OCI-LY1 (cell line): Measurements from ENCODE around the gene SDHA.
"Not testable (repeated sequence)": the region's sequence is repeated elsewhere in the genome, so short reads cannot be mapped to it uniquely, and the experiment has no call there.

Experiments used
- H2AFZ ChIP-seq: fragments of 200-600 bp; sonication (generic), shearing (Covaris generic); 2 replicates; pipeline ENCODE4 v1.6.0; 2014; ENCODE audit warnings: antibody characterized with exemption, mild to moderate bottlenecking, low read length
- H3F3A ChIP-seq: fragments of 200-600 bp; sonication (generic), shearing (Covaris generic); 2 replicates; pipeline ENCODE4 v1.6.0; 2014; ENCODE audit warnings: mild to moderate bottlenecking, antibody characterized with exemption, low read length, moderate library complexity; ENCODE audit not compliant: insufficient read depth
- H3K27ac ChIP-seq: fragments of 200-600 bp; sonication (generic); 2 replicates; pipeline ENCODE4 v1.5.1; 2014; ENCODE audit warnings: low read length, mixed run types, mild to moderate bottlenecking, low read depth; ENCODE audit not compliant: poor library complexity, severe bottlenecking
- H3K27me3 ChIP-seq: fragments of 200-600 bp; sonication (generic); 2 replicates; pipeline ENCODE4 v1.6.0; 2014; ENCODE audit warnings: antibody characterized with exemption, mild to moderate bottlenecking, low read length, moderate library complexity; ENCODE audit not compliant: insufficient read depth
- H3K36me3 ChIP-seq: fragments of 200-600 bp; sonication (generic); 2 replicates; pipeline ENCODE4 v1.6.1; 2014; ENCODE audit warnings: mild to moderate bottlenecking, antibody characterized with exemption, low read length, moderate library complexity, mixed read lengths; ENCODE audit not compliant: insufficient read depth
- H3K4me1 ChIP-seq: fragments of 200-600 bp; sonication (generic); 2 replicates; pipeline ENCODE4 v1.5.1; 2014; ENCODE audit warnings: mild to moderate bottlenecking, low read length, moderate library complexity; ENCODE audit not compliant: insufficient read depth, severe bottlenecking
- H3K4me2 ChIP-seq: fragments of 200-600 bp; sonication (generic), shearing (Covaris generic); 2 replicates; pipeline ENCODE4 v1.6.1; 2014; ENCODE audit warnings: low read length
- H3K4me3 ChIP-seq: fragments of 200-600 bp; sonication (generic); 2 replicates; pipeline ENCODE4 v1.5.1; 2014; ENCODE audit warnings: low read length, low read depth, mild to moderate bottlenecking, mixed read lengths; ENCODE audit not compliant: poor library complexity, severe bottlenecking
- H3K79me2 ChIP-seq: fragments of 200-600 bp; shearing (Covaris generic); 2 replicates; pipeline ENCODE4 v1.6.1; 2016; ENCODE audit warnings: mixed run types, low read length, mixed read lengths; ENCODE audit not compliant: insufficient read depth
- H3K9ac ChIP-seq: fragments of 200-600 bp; sonication (generic), shearing (Covaris generic); 2 replicates; pipeline ENCODE4 v1.6.1; 2014; ENCODE audit warnings: mild to moderate bottlenecking, low read length, mixed read lengths
- H3K9me2 ChIP-seq: fragments of 200-600 bp; sonication (generic), shearing (Covaris generic); 2 replicates; pipeline ENCODE4 v1.6.1; 2014; ENCODE audit warnings: low read depth, mild to moderate bottlenecking, low read length, mixed read lengths
- H3K9me3 ChIP-seq: fragments of 200-600 bp; shearing (Covaris generic); 2 replicates; pipeline ENCODE4 v1.6.1; 2014; ENCODE audit warnings: low read length, mixed read lengths
- H4K20me1 ChIP-seq: fragments of 200-600 bp; sonication (generic), shearing (Covaris generic); 2 replicates; pipeline ENCODE4 v1.6.0; 2016; ENCODE audit warnings: mild to moderate bottlenecking, low read length; ENCODE audit not compliant: insufficient read depth
- EZH2 ChIP-seq: fragments of 200-600 bp; sonication (generic), shearing (Covaris generic); IDR thresholded peaks from 2 replicates; pipeline ENCODE4 v1.8.0; 2017; ENCODE audit warnings: borderline replicate concordance, mixed run types, mild to moderate bottlenecking, antibody characterized with exemption, low read length, moderate library complexity, mixed read lengths
- TF ChIP-seq, protein P1 (sequence below): fragments of 200-600 bp; sonication (generic), shearing (Covaris generic); IDR thresholded peaks from 2 replicates; pipeline ENCODE4 v1.5.1; 2017; ENCODE audit warnings: mild to moderate bottlenecking, antibody characterized with exemption, low read length, moderate library complexity, mixed read lengths

The SDHA gene

GRCh38 chr5:213803-214395 is 4.2 kb upstream of the SDHA start:
- Histone ChIP-seq H3K9me3 (0 out of 2 replicates have a peak, but pooled peaks cover 3% of the 10 kb centered on the region), H2AFZ (no peak overlapping the region), H3K4me2 (no peak overlapping the region), H3F3A (no peaks in the 10 kb centered on the region), H3K79me2 (peaks cover 28% of the 10 kb centered on the region), H3K4me1 (peaks cover 17% of the 10 kb centered on the region), H3K9ac (no peak overlapping the region), H3K36me3 (peaks cover 20% of the 10 kb centered on the region), H3K4me3 (no peak overlapping the region), H3K27me3 (no peaks in the 10 kb centered on the region), H3K9me2 (no peaks in the 10 kb centered on the region), H3K27ac (no peak overlapping the region), H4K20me1 (no peaks in the 10 kb centered on the region)
- no peak for TF ChIP-seq EZH2
- TF ChIP-seq, protein P1, sequence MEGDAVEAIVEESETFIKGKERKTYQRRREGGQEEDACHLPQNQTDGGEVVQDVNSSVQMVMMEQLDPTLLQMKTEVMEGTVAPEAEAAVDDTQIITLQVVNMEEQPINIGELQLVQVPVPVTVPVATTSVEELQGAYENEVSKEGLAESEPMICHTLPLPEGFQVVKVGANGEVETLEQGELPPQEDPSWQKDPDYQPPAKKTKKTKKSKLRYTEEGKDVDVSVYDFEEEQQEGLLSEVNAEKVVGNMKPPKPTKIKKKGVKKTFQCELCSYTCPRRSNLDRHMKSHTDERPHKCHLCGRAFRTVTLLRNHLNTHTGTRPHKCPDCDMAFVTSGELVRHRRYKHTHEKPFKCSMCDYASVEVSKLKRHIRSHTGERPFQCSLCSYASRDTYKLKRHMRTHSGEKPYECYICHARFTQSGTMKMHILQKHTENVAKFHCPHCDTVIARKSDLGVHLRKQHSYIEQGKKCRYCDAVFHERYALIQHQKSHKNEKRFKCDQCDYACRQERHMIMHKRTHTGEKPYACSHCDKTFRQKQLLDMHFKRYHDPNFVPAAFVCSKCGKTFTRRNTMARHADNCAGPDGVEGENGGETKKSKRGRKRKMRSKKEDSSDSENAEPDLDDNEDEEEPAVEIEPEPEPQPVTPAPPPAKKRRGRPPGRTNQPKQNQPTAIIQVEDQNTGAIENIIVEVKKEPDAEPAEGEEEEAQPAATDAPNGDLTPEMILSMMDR, result no peak

- H3F3A ChIP-seq, H3K4me2 ChIP-seq, H3K27me3 ChIP-seq, H4K20me1 ChIP-seq, H3K9me3 ChIP-seq, H3K9ac ChIP-seq, H3K9me2 ChIP-seq, H2AFZ ChIP-seq, H3K27ac ChIP-seq, H3K4me3 ChIP-seq: not testable (repeated sequence)
- Histone ChIP-seq H3K4me1 (peaks cover 29% of the 10 kb centered on the region), H3K79me2 (peaks cover 32% of the 10 kb centered on the region), H3K36me3 (peaks cover 20% of the 10 kb centered on the region)
Measured at GRCh38 chr5:215256-215655, 2.9 kb upstream of the SDHA start.

GRCh38 chr5:216076-216475 is 2.0 kb upstream of the SDHA start:
- H3F3A ChIP-seq, H3K4me3 ChIP-seq, H3K27ac ChIP-seq, H3K9me3 ChIP-seq, H3K27me3 ChIP-seq, H4K20me1 ChIP-seq, H2AFZ ChIP-seq, H3K9me2 ChIP-seq, H3K9ac ChIP-seq: not testable (repeated sequence)
- Histone ChIP-seq H3K36me3 (peaks cover 20% of the 10 kb centered on the region), H3K4me2 (0 out of 2 replicates have a peak overlapping the region, but pooled peaks have one; percentile 32), H3K79me2 (peaks cover 39% of the 10 kb centered on the region), H3K4me1 (peaks cover 33% of the 10 kb centered on the region)

DNA sequence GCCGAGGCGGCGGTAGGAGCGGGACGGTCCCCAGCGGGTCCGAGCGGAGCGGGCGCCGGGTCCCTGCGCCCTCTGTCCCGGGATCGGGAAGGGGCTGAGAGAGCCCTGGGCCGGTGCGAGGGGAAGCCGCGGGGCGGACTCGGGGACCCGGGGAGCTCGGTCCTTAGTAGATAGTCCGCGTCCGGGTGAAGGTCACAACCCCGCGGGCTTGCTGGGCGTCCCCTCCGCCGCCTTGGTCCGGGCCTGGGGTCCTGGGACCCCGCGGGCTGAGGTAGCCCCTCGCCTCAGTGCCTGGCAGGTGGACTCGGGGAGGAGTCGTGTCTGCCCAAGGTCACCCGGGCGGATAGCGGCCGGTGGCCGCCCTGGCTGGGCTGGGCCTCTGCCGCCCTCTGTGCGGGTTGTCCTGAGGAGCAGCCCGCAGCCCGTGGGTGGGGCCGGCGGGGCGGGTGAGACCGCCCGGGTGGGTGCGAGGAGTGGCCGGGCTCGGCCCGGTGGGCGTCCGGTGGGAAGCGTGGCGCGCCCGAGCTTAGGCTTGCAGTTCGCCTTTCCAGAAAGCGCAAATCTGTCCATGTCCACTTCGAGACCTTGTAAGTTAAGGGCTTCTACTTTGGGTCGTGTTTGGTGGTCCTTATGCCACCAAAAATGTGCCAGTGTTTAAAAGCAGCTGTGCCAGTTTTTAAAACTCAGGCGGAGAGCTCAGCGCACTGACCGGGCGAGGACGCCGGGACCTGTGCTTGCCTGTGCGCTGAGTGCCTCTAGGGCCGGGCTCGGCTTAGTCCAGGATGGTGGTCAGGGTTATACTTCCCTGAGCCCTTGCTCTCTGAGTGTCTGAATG is 554 bp downstream of the SDHA start:
- Histone ChIP-seq H3K4me2 (peak overlapping the region; percentile 85), H4K20me1 (no peaks in the 10 kb centered on the region), H3K9me2 (no peaks in the 10 kb centered on the region), H3K27ac (no peak overlapping the region), H3K4me3 (peak overlapping the region; percentile 97), H3K36me3 (peaks cover 17% of the 10 kb centered on the region), H3K9ac (peak overlapping the region; percentile 95), H3K79me2 (peaks cover 54% of the 10 kb centered on the region), H3F3A (no peaks in the 10 kb centered on the region), H2AFZ (no peak overlapping the region), H3K4me1 (peaks cover 45% of the 10 kb centered on the region), H3K9me3 (0 out of 2 replicates have a peak, but pooled peaks cover 3% of the 10 kb centered on the region), H3K27me3 (no peaks in the 10 kb centered on the region)
- TF ChIP-seq EZH2, result no peak
- TF ChIP-seq, protein P1, result no peak
